ENCODE results near the gene SIN3A. TPM values are rescaled to one million over a fixed set of nuclear protein-coding genes. Genes with fewer than 3 reads are reported as not detected.
"Not testable (repeated sequence)": the region's sequence is repeated elsewhere in the genome, so short reads cannot be mapped to it uniquely, and the experiment has no call there.

The SIN3A gene
- total and polyA plus RNA-seq, 8 donors, result 6.8 to 33.4 (median 21.6) TPM

- Histone ChIP-seq H3K36me3 (peaks cover 0 to 2% (median 0%) of the 10 kb centered on the region in 3 donors), H3K4me3 (no peak overlapping the region), H3K27ac (no peak overlapping the region), H3K27me3 (no peaks in the 10 kb centered on the region), H3K4me1 (peaks cover 0 to under 1% (median 0%) of the 10 kb centered on the region in 3 donors), H3K9me3 (no peaks in the 10 kb centered on the region)
- TF ChIP-seq CTCF (IDR thresholded peaks at IDR 0.05), result no peak
- ATAC-seq (no peak), FAIRE-seq (no peak), DNase-seq (no peak)
- WGBS, 2 donors, result 47 to 56% methylated on average over 2 of the region's 2 CpGs
- intact Hi-C loops (cut with DNase I), result no loop called here
Measured at GRCh38 chr15:75479670-75480069, 28.2 kb upstream of the SIN3A start.

GRCh38 chr15:75477094-75477493, 25.6 kb upstream of the SIN3A start:
- intact Hi-C loops (cut with DNase I); H3K9me3 ChIP-seq; H3K27ac ChIP-seq; H3K4me3 ChIP-seq; H3K4me1 ChIP-seq; DNase-seq; ATAC-seq; FAIRE-seq; H3K27me3 ChIP-seq; H3K36me3 ChIP-seq: not testable (repeated sequence)
- WGBS, 2 donors, result 97 to 98% methylated on average over 5 of the region's 5 CpGs

GRCh38 chr15:75468913-75469598, 17.6 kb upstream of the SIN3A start:
- Histone ChIP-seq H3K9me3 (no peaks in the 10 kb centered on the region), H3K36me3 (peaks cover 0 to 14% (median 0%) of the 10 kb centered on the region in 3 donors), H3K27ac (no peak overlapping the region), H3K4me1 (no peaks in the 10 kb centered on the region), H3K27me3 (no peaks in the 10 kb centered on the region), H3K4me3 (no peak overlapping the region)
- 82 to 89% methylated on average over 2 of the region's 2 CpGs for WGBS, 2 donors
- no peak for FAIRE-seq
- TF ChIP-seq CTCF (IDR thresholded peaks at IDR 0.05), result no peak
- ATAC-seq, result no peak
- DNase-seq, result no peak
- intact Hi-C loops (cut with DNase I), result no loop called here

GRCh38 chr15:75460646-75461045, 9.2 kb upstream of the SIN3A start:
- FAIRE-seq (no peak), DNase-seq (no peak), ATAC-seq (no peak)
- Histone ChIP-seq H3K4me1 (no peaks in the 10 kb centered on the region), H3K27ac (no peak overlapping the region), H3K27me3 (no peaks in the 10 kb centered on the region), H3K4me3 (no peak overlapping the region), H3K36me3 (no peaks in the 10 kb centered on the region), H3K9me3 (no peaks in the 10 kb centered on the region)
- no peak for TF ChIP-seq CTCF (IDR thresholded peaks at IDR 0.05)
- WGBS, 2 donors, result 68 to 73% methylated on average over 4 of the region's 4 CpGs
- intact Hi-C loops (cut with DNase I), result no loop called here

GRCh38 chr15:75459581-75459980, 8.1 kb upstream of the SIN3A start:
- Histone ChIP-seq H3K9me3 (no peaks in the 10 kb centered on the region), H3K27me3 (no peaks in the 10 kb centered on the region), H3K27ac (no peak overlapping the region), H3K4me3 (no peak overlapping the region), H3K4me1 (no peaks in the 10 kb centered on the region), H3K36me3 (no peaks in the 10 kb centered on the region)
- no peak for FAIRE-seq
- DNase-seq, result no peak
- TF ChIP-seq CTCF (IDR thresholded peaks at IDR 0.05), result no peak
- no peak for ATAC-seq
- intact Hi-C loops (cut with DNase I), result no loop called here
- 62 to 69% methylated on average over 1 of the region's 1 CpG for WGBS, 2 donors
